HepG2 (cell line): ENCODE data around the gene MSI2. TPM values are rescaled to one million over a fixed set of nuclear protein-coding genes. Genes with fewer than 3 reads are reported as not detected.

ENCODE experiments used
- ATAC-seq: fragments of 200-7000 bp; cut with Tn5 transposase; 3 replicates; pipeline ENCODE4 v1.9.1; 2020; ENCODE audit warnings: mild to moderate bottlenecking, moderate library complexity
- BruUV-seq: library from RNA; stranded (reverse); fragments of 400-500 nt; replicated peaks from 2 replicates; lab custom pipeline; 2021; lab: Mats Ljungman, UMichigan
- CTCF ChIA-PET: fragments of 300-600 bp; formaldehyde crosslinking; extraction: SDS; loops from one replicate; lab custom pipeline; 2021; ENCODE audit warnings: low total read pairs, inconsistent platforms, low intra/inter-chr PET ratio; lab: Yijun Ruan, JAX
- POLR2A ChIA-PET: fragments of 350-600 bp; sonication (Branson Sonifier 250); formaldehyde crosslinking; loops from one replicate; lab custom pipeline; 2020; ENCODE audit warnings: antibody characterized with exemption, inconsistent platforms; lab: Yijun Ruan, JAX
- DNase-seq: peaks from one replicate; pipeline ENCODE4 v3.0.0-alpha.2; 2015; ENCODE audit warnings: low spot score
- FAIRE-seq: peaks from 3 replicates; lab custom pipeline; 2011; peaks lifted over from hg19 to GRCh38; lab: Jason Lieb, UNC
- H2AFZ ChIP-seq: one replicate; pipeline ENCODE4 v1.6.1; 2011; ENCODE audit warnings: low read length, inconsistent platforms
- H3K27ac ChIP-seq: fragments of 300-600 bp; 3 replicates; pipeline ENCODE4 v1.8.0; 2011; ENCODE audit warnings: mixed run types, mild to moderate bottlenecking, mixed read lengths, low read length, inconsistent platforms; ENCODE audit not compliant: insufficient read depth; ENCODE audit errors: extremely low read length
- H3K27me3 ChIP-seq, 2 experiments: fragments of 200-600 bp in 1 of 2; 2 replicates in 1 of 2; 3 replicates in 1 of 2; pipeline versions ENCODE4 v1.6.0 to v1.8.0; 2011; ENCODE audit warnings: low read length in 2 of 2, mild to moderate bottlenecking in 2 of 2, moderate library complexity in 2 of 2, inconsistent platforms in 1 of 2; ENCODE audit not compliant: insufficient read depth in 2 of 2, control insufficient read depth in 1 of 2
- H3K36me3 ChIP-seq, 2 experiments: fragments of 200-600 bp in 1 of 2; replicated peaks in 1 of 2; 2 replicates in 1 of 2; 3 replicates in 1 of 2; pipeline versions ENCODE4 v1.5.1 to v1.8.0; 2011; ENCODE audit warnings: low read length in 2 of 2, inconsistent platforms in 1 of 2; ENCODE audit not compliant: insufficient read depth in 2 of 2, control insufficient read depth in 1 of 2
- H3K4me1 ChIP-seq: 2 replicates; pipeline ENCODE4 v1.5.1; 2012; ENCODE audit warnings: low read length, inconsistent platforms; ENCODE audit not compliant: insufficient read depth
- H3K4me2 ChIP-seq: 2 replicates; pipeline ENCODE4 v1.6.0; 2011; ENCODE audit warnings: low read depth, low read length, inconsistent platforms
- H3K4me3 ChIP-seq, 3 experiments: fragments of 200-600 bp in 1 of 3; sonication (generic), shearing (Covaris generic) in 1 of 3; replicated peaks in 1 of 3; 2 replicates each; pipeline ENCODE4 v1.5.1; 2011 to 2016; ENCODE audit warnings: low read length in 3 of 3, inconsistent platforms in 2 of 3, low read depth in 2 of 3, mild to moderate bottlenecking in 2 of 3, control low read depth in 1 of 3, mixed read lengths in 1 of 3; ENCODE audit not compliant: insufficient read depth in 1 of 3
- H3K79me2 ChIP-seq: one replicate; pipeline ENCODE4 v1.6.1; 2011; ENCODE audit warnings: low read length, inconsistent platforms; ENCODE audit not compliant: insufficient read depth
- H3K9ac ChIP-seq: 2 replicates; pipeline ENCODE4 v1.6.0; 2011; ENCODE audit warnings: mild to moderate bottlenecking, low read depth, low read length, inconsistent platforms; ENCODE audit not compliant: insufficient read depth
- H3K9me3 ChIP-seq: 2 replicates; pipeline ENCODE4 v1.5.1; 2012; ENCODE audit warnings: mild to moderate bottlenecking, low read length
- H4K20me1 ChIP-seq: 2 replicates; pipeline ENCODE4 v1.6.0; 2011; ENCODE audit warnings: inconsistent platforms, mild to moderate bottlenecking, low read length, moderate library complexity; ENCODE audit not compliant: insufficient read depth
- FOXA1 ChIP-seq, 2 experiments: fragments of 450-650 bp in 1 of 2; sonication (generic) in 1 of 2; formaldehyde crosslinking in 1 of 2; IDR thresholded peaks; 2 replicates each; pipeline versions ENCODE4 v1.4.0 to v1.6.1; 2016 to 2020; ENCODE audit warnings: missing genetic modification reagents in 1 of 2
- HNF4A ChIP-seq: sonication (generic); formaldehyde crosslinking; IDR thresholded peaks from 2 replicates; pipeline ENCODE4 v1.4.0; 2020; ENCODE audit warnings: missing genetic modification reagents
- MTA3 ChIP-seq: sonication (generic); formaldehyde crosslinking; IDR thresholded peaks from 2 replicates; pipeline ENCODE4 v1.4.0; 2020; ENCODE audit warnings: missing genetic modification reagents
- REXO4 ChIP-seq: sonication (generic); formaldehyde crosslinking; IDR thresholded peaks from 2 replicates; pipeline ENCODE4 v1.8.0; 2022; ENCODE audit warnings: missing genetic modification reagents, mild to moderate bottlenecking, borderline replicate concordance
- SMAD9 ChIP-seq: sonication (generic); formaldehyde crosslinking; IDR thresholded peaks from 2 replicates; pipeline ENCODE4 v1.5.1; 2020; ENCODE audit warnings: mild to moderate bottlenecking, missing genetic modification reagents
- ZNF501 ChIP-seq: sonication (generic); formaldehyde crosslinking; IDR thresholded peaks from 2 replicates; pipeline ENCODE4 v1.5.1; 2020; ENCODE audit warnings: mild to moderate bottlenecking, moderate library complexity, missing genetic modification reagents
- ZSCAN22 ChIP-seq: sonication (generic); formaldehyde crosslinking; IDR thresholded peaks from 2 replicates; pipeline ENCODE4 v1.4.0; 2020; ENCODE audit warnings: mild to moderate bottlenecking, missing genetic modification reagents
- WGBS: methylation state at CpG from one replicate; pipeline ENCODE4 v1.1.6; 2017; ENCODE audit warnings: low lambda C conversion rate; 5-methylcytosine and 5-hydroxymethylcytosine counted together
- in situ Hi-C: cut with HindIII; loops from 2 replicates; pipeline ENCODE4 v1.10.0; 2017; ENCODE audit warnings: low pct_unique_long_range_greater_than_20kb; ENCODE audit not compliant: extremely low pct_ligation_motif_present
- intact Hi-C: fragments of 100-400 bp; cut with micrococcal nuclease; formaldehyde crosslinking; loops from one replicate; pipeline ENCODE4 v1.10.0; 2022; ENCODE audit not compliant: unreplicated experiment
- polyA plus RNA-seq, 8 experiments: library from polyadenylated mRNA; depleted of rRNA in 3 of 8; stranded (reverse) in 7 of 8; unstranded in 1 of 8; fragments of >200 nt; fragmentation: Illumina TruSeq in 4 of 8; extraction: Trizol in 4 of 8; gene quantifications; 2 replicates each; pipeline versions ENCODE4 v1.2.1 to v1.2.3, GENCODE V29; 2011 to 2016; ENCODE audit warnings: low read depth in 4 of 8, missing spikeins in 1 of 8, mixed read lengths in 1 of 8; ENCODE audit not compliant: insufficient read depth in 1 of 8
- total RNA-seq, 5 experiments: library from RNA; depleted of rRNA; stranded (reverse); fragments of >200 nt; fragmentation: Illumina TruSeq; extraction: Trizol; gene quantifications; 2 replicates each; pipeline ENCODE4 v1.2.3, GENCODE V29; 2016; ENCODE audit warnings: low read depth in 1 of 5
- TF ChIP-seq, protein P1 (sequence below): sonication (generic); formaldehyde crosslinking; IDR thresholded peaks from 2 replicates; pipeline ENCODE4 v1.4.0; 2020; ENCODE audit warnings: missing genetic modification reagents
- TF ChIP-seq, protein P2 (sequence below): fragments of 450-650 bp; IDR thresholded peaks from 2 replicates; pipeline ENCODE4 v1.6.1; 2017
- TF ChIP-seq, protein P3 (sequence below): sonication (generic); formaldehyde crosslinking; IDR thresholded peaks from 2 replicates; pipeline ENCODE4 v1.4.0; 2020; ENCODE audit warnings: missing genetic modification reagents
- TF ChIP-seq, protein P4 (sequence below): sonication (generic); formaldehyde crosslinking; IDR thresholded peaks from 2 replicates; pipeline ENCODE4 v1.5.0; 2020; ENCODE audit warnings: mild to moderate bottlenecking, missing genetic modification reagents

MSI2 gene
- total and polyA plus RNA-seq, 2 of the 13 experiments (the other 11 are each of a cell fraction or from before 2014, with no cell fraction given): 77.5 to 78.4 TPM

DNA sequence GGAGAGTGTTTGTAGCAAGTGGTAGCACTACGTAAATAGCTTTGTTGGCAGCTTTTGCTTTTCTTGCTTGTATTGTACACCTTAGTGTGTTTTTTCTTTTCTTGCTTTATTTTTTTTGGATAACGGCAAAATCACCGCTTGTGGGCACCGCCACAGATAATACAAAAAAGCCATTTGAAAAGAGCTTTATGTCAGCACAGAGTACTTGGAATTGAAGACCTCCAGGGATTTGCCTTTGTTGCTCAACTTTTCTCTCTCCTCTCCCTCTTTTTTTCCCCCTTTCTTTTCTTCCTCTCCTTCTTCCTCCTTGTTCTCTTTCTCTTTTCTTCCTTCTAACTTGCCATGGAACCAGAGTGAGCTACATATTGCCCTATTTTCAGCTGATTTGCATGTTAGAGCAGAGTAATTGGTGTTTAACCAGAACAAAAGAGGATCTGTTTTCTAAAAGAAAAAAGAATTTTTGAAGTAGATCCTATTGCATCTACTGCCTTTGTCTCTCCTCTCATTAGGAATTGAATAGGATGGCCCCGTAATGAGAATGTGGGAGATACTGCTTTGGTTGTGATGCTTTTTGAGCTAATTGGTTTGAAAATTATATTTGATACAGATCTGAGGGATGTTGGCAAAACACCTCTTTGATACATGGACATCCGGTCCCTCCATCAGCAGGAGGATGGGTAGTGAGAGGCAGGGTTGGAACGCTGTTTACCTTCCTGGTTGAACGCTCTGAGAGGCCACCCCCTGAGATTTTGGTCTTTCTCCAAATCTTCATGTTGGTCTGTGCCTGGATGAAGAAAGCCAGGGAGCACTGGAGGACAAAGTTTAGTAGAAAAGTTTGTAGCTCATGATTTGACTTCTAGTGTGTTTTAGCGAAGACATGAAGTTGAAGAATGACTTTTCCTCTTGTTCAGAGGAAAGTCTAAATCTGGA lies 85.6 kb downstream of the MSI2 start:
- no peak overlapping the region for H2AFZ ChIP-seq
- H3K4me3 ChIP-seq: no peak overlapping the region
- in situ Hi-C loops (no loop called here), intact Hi-C loops (no loop called here)
- H3K9ac ChIP-seq: no peak overlapping the region
- no peak for ATAC-seq
- no peaks in the 10 kb centered on the region for H3K27me3 ChIP-seq
- peaks cover 27% of the 10 kb centered on the region for H3K79me2 ChIP-seq
- CTCF ChIA-PET: no interaction called here
- H3K36me3 ChIP-seq: peaks cover 11 to 15% of the 10 kb centered on the region in 2 experiments
- DNase-seq: no peak
- FAIRE-seq: peak; percentile 15
- H3K4me1 ChIP-seq: peaks cover 57% of the 10 kb centered on the region
- H3K4me2 ChIP-seq: no peak overlapping the region
- no TSS peak for BruUV-seq
- no peaks in the 10 kb centered on the region for H3K9me3 ChIP-seq
- 83% methylated on average over 9 of the region's 9 CpGs for WGBS
- H4K20me1 ChIP-seq: peaks cover 5% of the 10 kb centered on the region; the same call in 1 of the 2 replicates
- POLR2A ChIA-PET: interaction anchor here (1.6 kb wide), 1 partner anchor 85 kb away, joined by 5 read pairs; the partner anchor contains the start of gene MSI2
- peak overlapping the region; percentile 36 for H3K27ac ChIP-seq
- TF ChIP-seq, protein P1, sequence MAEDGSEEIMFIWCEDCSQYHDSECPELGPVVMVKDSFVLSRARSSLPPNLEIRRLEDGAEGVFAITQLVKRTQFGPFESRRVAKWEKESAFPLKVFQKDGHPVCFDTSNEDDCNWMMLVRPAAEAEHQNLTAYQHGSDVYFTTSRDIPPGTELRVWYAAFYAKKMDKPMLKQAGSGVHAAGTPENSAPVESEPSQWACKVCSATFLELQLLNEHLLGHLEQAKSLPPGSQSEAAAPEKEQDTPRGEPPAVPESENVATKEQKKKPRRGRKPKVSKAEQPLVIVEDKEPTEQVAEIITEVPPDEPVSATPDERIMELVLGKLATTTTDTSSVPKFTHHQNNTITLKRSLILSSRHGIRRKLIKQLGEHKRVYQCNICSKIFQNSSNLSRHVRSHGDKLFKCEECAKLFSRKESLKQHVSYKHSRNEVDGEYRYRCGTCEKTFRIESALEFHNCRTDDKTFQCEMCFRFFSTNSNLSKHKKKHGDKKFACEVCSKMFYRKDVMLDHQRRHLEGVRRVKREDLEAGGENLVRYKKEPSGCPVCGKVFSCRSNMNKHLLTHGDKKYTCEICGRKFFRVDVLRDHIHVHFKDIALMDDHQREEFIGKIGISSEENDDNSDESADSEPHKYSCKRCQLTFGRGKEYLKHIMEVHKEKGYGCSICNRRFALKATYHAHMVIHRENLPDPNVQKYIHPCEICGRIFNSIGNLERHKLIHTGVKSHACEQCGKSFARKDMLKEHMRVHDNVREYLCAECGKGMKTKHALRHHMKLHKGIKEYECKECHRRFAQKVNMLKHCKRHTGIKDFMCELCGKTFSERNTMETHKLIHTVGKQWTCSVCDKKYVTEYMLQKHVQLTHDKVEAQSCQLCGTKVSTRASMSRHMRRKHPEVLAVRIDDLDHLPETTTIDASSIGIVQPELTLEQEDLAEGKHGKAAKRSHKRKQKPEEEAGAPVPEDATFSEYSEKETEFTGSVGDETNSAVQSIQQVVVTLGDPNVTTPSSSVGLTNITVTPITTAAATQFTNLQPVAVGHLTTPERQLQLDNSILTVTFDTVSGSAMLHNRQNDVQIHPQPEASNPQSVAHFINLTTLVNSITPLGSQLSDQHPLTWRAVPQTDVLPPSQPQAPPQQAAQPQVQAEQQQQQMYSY (CRISPR knock-in tag): 0 out of 2 replicates have a peak, but pooled peaks have one; percentile 9
- TF ChIP-seq FOXA1 (IDR thresholded peaks at IDR 0.05): no peak
- 0 out of 2 replicates have a peak, but pooled peaks have one; percentile 28 for TF ChIP-seq FOXA1 (CRISPR knock-in tag; IDR thresholded peaks at IDR 0.05)
- TF ChIP-seq, protein P2, sequence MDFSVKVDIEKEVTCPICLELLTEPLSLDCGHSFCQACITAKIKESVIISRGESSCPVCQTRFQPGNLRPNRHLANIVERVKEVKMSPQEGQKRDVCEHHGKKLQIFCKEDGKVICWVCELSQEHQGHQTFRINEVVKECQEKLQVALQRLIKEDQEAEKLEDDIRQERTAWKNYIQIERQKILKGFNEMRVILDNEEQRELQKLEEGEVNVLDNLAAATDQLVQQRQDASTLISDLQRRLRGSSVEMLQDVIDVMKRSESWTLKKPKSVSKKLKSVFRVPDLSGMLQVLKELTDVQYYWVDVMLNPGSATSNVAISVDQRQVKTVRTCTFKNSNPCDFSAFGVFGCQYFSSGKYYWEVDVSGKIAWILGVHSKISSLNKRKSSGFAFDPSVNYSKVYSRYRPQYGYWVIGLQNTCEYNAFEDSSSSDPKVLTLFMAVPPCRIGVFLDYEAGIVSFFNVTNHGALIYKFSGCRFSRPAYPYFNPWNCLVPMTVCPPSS: no peak
- TF ChIP-seq, protein P3, sequence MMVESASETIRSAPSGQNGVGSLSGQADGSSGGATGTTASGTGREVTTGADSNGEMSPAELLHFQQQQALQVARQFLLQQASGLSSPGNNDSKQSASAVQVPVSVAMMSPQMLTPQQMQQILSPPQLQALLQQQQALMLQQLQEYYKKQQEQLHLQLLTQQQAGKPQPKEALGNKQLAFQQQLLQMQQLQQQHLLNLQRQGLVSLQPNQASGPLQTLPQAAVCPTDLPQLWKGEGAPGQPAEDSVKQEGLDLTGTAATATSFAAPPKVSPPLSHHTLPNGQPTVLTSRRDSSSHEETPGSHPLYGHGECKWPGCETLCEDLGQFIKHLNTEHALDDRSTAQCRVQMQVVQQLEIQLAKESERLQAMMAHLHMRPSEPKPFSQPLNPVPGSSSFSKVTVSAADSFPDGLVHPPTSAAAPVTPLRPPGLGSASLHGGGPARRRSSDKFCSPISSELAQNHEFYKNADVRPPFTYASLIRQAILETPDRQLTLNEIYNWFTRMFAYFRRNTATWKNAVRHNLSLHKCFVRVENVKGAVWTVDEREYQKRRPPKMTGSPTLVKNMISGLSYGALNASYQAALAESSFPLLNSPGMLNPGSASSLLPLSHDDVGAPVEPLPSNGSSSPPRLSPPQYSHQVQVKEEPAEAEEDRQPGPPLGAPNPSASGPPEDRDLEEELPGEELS (CRISPR knock-in tag): no peak
- TF ChIP-seq MTA3 (CRISPR knock-in tag): no peak
- TF ChIP-seq SMAD9 (CRISPR knock-in tag): no peak
- TF ChIP-seq REXO4 (CRISPR knock-in tag): no peak
- TF ChIP-seq, protein P4, sequence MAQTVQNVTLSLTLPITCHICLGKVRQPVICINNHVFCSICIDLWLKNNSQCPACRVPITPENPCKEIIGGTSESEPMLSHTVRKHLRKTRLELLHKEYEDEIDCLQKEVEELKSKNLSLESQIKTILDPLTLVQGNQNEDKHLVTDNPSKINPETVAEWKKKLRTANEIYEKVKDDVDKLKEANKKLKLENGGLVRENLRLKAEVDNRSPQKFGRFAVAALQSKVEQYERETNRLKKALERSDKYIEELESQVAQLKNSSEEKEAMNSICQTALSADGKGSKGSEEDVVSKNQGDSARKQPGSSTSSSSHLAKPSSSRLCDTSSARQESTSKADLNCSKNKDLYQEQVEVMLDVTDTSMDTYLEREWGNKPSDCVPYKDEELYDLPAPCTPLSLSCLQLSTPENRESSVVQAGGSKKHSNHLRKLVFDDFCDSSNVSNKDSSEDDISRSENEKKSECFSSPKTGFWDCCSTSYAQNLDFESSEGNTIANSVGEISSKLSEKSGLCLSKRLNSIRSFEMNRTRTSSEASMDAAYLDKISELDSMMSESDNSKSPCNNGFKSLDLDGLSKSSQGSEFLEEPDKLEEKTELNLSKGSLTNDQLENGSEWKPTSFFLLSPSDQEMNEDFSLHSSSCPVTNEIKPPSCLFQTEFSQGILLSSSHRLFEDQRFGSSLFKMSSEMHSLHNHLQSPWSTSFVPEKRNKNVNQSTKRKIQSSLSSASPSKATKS (CRISPR knock-in tag): no peak
- TF ChIP-seq ZNF501 (CRISPR knock-in tag): no peak
- TF ChIP-seq HNF4A (CRISPR knock-in tag): peak; percentile 20; the same call in 1 of the 2 replicates
- no peak for TF ChIP-seq ZSCAN22 (CRISPR knock-in tag)
